ENCODE measurements around the gene SOX3.

GRCh38 chrX:140507982-140508305, 3.1 kb upstream of the SOX3 start:
- no peak for TF ChIP-seq CTCF (IDR thresholded peaks at IDR 0.05)
- TF ChIP-seq POLR2AphosphoS5 (IDR thresholded peaks at IDR 0.05) = no peak
- no peak for TF ChIP-seq POLR2A (IDR thresholded peaks at IDR 0.05; ENCODE audit: low read depth)

Data from esophagus muscularis mucosa (tissue), 3 donors.